Parathyroid adenoma (tissue), 2 donors: Measurements from ENCODE around the gene CYP20A1.

ENCODE experiments used
- H2AFZ ChIP-seq: fragments of 300-600 bp; sonication (generic); one replicate; pipeline ENCODE4 v1.7.0; 2017; ENCODE audit warnings: antibody characterized with exemption, mild to moderate bottlenecking
- H3K27ac ChIP-seq: fragments of 300-600 bp; sonication (generic); one replicate; pipeline ENCODE4 v1.7.0; 2017
- H3K27me3 ChIP-seq: fragments of 300-600 bp; sonication (generic); one replicate; pipeline ENCODE4 v1.7.0; 2017; ENCODE audit warnings: low read length; ENCODE audit not compliant: control insufficient read depth, insufficient read depth
- H3K36me3 ChIP-seq: fragments of 300-600 bp; sonication (generic); one replicate; pipeline ENCODE4 v1.7.0; 2017; ENCODE audit warnings: low read length; ENCODE audit not compliant: control insufficient read depth, insufficient read depth
- H3K4me1 ChIP-seq: fragments of 300-600 bp; sonication (generic); one replicate; pipeline ENCODE4 v1.7.0; 2017; ENCODE audit warnings: control low read depth
- H3K4me2 ChIP-seq: fragments of 300-600 bp; sonication (generic); one replicate; pipeline ENCODE4 v1.7.0; 2017; ENCODE audit warnings: low read length
- H3K4me3 ChIP-seq: fragments of 300-600 bp; sonication (generic); one replicate; pipeline ENCODE4 v1.7.0; 2017; ENCODE audit warnings: low read depth, low read length
- H3K79me2 ChIP-seq: fragments of 300-600 bp; sonication (generic); one replicate; pipeline ENCODE4 v1.7.0; 2017; ENCODE audit warnings: control low read depth
- H3K9ac ChIP-seq: fragments of 300-600 bp; sonication (generic); one replicate; pipeline ENCODE4 v1.7.0; 2017; ENCODE audit warnings: mild to moderate bottlenecking
- H3K9me3 ChIP-seq: fragments of 300-600 bp; sonication (generic); one replicate; pipeline ENCODE4 v1.7.0; 2017; ENCODE audit warnings: low read length; ENCODE audit not compliant: control insufficient read depth
- TF ChIP-seq, protein P1 (sequence below): fragments of 300-600 bp; sonication (generic); IDR thresholded peaks from one replicate; pipeline ENCODE4 v1.7.0; 2017; ENCODE audit warnings: antibody characterized with exemption, mild to moderate bottlenecking
- donor health status: primary hyperparathyroidism.

Gene CYP20A1

GRCh38 chr2:203237346-203238238 is 1.2 kb upstream of the CYP20A1 start:
- no peaks in the 10 kb centered on the region for H3K9me3 ChIP-seq
- no peaks in the 10 kb centered on the region for H3K36me3 ChIP-seq
- no peaks in the 10 kb centered on the region for H3K4me1 ChIP-seq
- H3K27me3 ChIP-seq = no peaks in the 10 kb centered on the region
- H2AFZ ChIP-seq = no peak overlapping the region
- H3K79me2 ChIP-seq = peaks cover 8% of the 10 kb centered on the region
- H3K4me3 ChIP-seq = no peak overlapping the region
- no peak overlapping the region for H3K4me2 ChIP-seq
- H3K27ac ChIP-seq = no peak overlapping the region
- TF ChIP-seq, protein P1, sequence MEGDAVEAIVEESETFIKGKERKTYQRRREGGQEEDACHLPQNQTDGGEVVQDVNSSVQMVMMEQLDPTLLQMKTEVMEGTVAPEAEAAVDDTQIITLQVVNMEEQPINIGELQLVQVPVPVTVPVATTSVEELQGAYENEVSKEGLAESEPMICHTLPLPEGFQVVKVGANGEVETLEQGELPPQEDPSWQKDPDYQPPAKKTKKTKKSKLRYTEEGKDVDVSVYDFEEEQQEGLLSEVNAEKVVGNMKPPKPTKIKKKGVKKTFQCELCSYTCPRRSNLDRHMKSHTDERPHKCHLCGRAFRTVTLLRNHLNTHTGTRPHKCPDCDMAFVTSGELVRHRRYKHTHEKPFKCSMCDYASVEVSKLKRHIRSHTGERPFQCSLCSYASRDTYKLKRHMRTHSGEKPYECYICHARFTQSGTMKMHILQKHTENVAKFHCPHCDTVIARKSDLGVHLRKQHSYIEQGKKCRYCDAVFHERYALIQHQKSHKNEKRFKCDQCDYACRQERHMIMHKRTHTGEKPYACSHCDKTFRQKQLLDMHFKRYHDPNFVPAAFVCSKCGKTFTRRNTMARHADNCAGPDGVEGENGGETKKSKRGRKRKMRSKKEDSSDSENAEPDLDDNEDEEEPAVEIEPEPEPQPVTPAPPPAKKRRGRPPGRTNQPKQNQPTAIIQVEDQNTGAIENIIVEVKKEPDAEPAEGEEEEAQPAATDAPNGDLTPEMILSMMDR = no peak
- no peak overlapping the region for H3K9ac ChIP-seq

- TF ChIP-seq, protein P1 = no peak
- H3K4me1 ChIP-seq = no peaks in the 10 kb centered on the region
- no peaks in the 10 kb centered on the region for H3K9me3 ChIP-seq
- H3K27ac ChIP-seq = peak overlapping the region; percentile 90
- H3K36me3 ChIP-seq = no peaks in the 10 kb centered on the region
- no peak overlapping the region for H3K9ac ChIP-seq
- H3K79me2 ChIP-seq = peaks cover 8% of the 10 kb centered on the region
- H2AFZ ChIP-seq = peak overlapping the region; percentile 95
- no peaks in the 10 kb centered on the region for H3K27me3 ChIP-seq
- peak overlapping the region; percentile 93 for H3K4me3 ChIP-seq
- H3K4me2 ChIP-seq = peak overlapping the region; percentile 86
Observed at GRCh38 chr2:203238292-203238703, 520 bp upstream of the CYP20A1 start.

DNA sequence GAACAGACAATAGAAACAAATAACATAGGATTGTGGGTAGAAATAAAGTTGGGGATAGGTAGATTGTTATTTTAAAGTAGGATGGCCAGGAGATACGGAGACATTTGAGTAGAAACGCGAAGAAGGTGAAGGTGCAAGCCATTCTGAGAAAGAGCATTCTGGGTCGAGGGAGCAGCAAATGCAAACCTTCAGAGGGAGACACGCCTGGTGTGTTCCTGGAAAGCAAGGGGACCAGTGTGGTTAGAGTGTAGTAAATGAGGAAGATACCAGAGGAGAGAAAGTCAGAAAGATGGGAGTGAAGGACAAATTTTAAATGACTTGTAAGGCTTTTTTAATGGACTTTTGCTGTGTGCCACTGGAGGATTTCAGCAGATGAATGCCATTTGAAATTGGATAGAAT is 1.7 kb downstream of the CYP20A1 start:
- H3K27ac ChIP-seq = no peak overlapping the region
- H3K4me3 ChIP-seq = no peak overlapping the region
- no peak overlapping the region for H3K9ac ChIP-seq
- H2AFZ ChIP-seq = no peak overlapping the region
- no peaks in the 10 kb centered on the region for H3K4me1 ChIP-seq
- H3K27me3 ChIP-seq = no peaks in the 10 kb centered on the region
- peaks cover 8% of the 10 kb centered on the region for H3K79me2 ChIP-seq
- no peaks in the 10 kb centered on the region for H3K9me3 ChIP-seq
- H3K4me2 ChIP-seq = peak overlapping the region; percentile 86
- TF ChIP-seq, protein P1 = no peak
- no peaks in the 10 kb centered on the region for H3K36me3 ChIP-seq

- H3K79me2 ChIP-seq = peaks cover 10% of the 10 kb centered on the region
- no peak overlapping the region for H3K4me2 ChIP-seq
- no peaks in the 10 kb centered on the region for H3K36me3 ChIP-seq
- TF ChIP-seq, protein P1 = no peak
- no peaks in the 10 kb centered on the region for H3K4me1 ChIP-seq
- no peak overlapping the region for H3K27ac ChIP-seq
- no peak overlapping the region for H2AFZ ChIP-seq
- H3K4me3 ChIP-seq = no peak overlapping the region
- H3K27me3 ChIP-seq = no peaks in the 10 kb centered on the region
- no peaks in the 10 kb centered on the region for H3K9me3 ChIP-seq
- no peak overlapping the region for H3K9ac ChIP-seq
Observed at GRCh38 chr2:203242518-203242917, 3.7 kb downstream of the CYP20A1 start.

DNA sequence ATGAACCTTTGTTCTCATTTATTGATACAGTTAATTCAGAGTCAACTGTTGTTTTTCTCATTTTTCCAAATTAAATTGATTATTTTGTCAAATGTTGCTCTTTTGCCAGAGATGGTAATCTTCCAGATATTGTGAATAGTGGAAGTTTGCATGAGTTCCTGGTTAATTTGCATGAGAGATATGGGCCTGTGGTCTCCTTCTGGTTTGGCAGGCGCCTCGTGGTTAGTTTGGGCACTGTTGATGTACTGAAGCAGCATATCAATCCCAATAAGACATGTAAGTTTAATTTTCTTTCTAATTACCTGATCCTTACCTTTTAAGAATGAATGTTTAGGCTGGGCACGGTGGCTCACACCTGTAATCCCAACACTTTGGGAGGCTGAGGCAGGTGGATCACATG is 7.8 kb downstream of the CYP20A1 start:
- H3K27me3 ChIP-seq = no peaks in the 10 kb centered on the region
- no peaks in the 10 kb centered on the region for H3K4me1 ChIP-seq
- TF ChIP-seq, protein P1 = no peak
- H3K4me3 ChIP-seq = no peak overlapping the region
- H3K4me2 ChIP-seq = no peak overlapping the region
- peaks cover 4% of the 10 kb centered on the region for H3K79me2 ChIP-seq
- no peaks in the 10 kb centered on the region for H3K9me3 ChIP-seq
- no peak overlapping the region for H2AFZ ChIP-seq
- no peak overlapping the region for H3K27ac ChIP-seq
- H3K9ac ChIP-seq = no peak overlapping the region
- H3K36me3 ChIP-seq = no peaks in the 10 kb centered on the region
